ENCODE data around the gene HOXB8.
A peak's percentile ranks its signal among the peaks of the same experiment; 100 is the strongest.

Gene HOXB8

DNA sequence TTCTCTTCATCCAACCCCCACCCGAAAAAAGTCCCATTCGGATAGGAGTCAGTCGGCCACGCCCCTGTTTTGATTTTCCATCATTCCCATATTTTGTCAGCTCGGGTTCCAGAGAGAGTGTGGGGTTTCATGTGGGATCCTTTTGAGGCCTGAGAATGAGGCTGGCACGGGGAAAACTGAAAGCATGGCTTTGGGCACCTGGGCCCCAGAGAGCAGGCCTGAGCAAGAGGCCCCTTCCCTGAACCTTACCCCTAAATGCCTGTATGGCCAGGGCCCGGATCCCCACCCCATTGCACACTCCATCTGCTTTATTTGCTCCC, 32.4 kb downstream of the HOXB8 start:
- no peak for DNase-seq

GRCh38 chr17:48579760-48580554, 35.1 kb downstream of the HOXB8 start:
- DNase-seq: no peak

DNA sequence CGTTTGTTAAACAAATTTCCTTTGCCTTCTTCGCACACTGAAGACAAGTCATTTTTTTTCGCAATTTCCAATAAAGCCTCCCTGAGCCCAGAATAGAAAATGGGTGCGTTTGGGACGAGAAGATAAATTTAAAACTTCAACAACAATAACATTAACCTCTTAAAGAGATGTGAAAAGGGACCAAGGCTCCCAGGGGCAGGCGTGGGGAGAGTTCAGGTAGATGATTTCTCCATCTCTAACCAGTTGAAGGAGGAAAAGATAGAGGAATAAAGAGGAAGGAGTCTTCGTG, 35.7 kb downstream of the HOXB8 start:
- no peak for DNase-seq

GRCh38 chr17:48578616-48579470, 36.2 kb downstream of the HOXB8 start:
- DNase-seq: no peak

DNA sequence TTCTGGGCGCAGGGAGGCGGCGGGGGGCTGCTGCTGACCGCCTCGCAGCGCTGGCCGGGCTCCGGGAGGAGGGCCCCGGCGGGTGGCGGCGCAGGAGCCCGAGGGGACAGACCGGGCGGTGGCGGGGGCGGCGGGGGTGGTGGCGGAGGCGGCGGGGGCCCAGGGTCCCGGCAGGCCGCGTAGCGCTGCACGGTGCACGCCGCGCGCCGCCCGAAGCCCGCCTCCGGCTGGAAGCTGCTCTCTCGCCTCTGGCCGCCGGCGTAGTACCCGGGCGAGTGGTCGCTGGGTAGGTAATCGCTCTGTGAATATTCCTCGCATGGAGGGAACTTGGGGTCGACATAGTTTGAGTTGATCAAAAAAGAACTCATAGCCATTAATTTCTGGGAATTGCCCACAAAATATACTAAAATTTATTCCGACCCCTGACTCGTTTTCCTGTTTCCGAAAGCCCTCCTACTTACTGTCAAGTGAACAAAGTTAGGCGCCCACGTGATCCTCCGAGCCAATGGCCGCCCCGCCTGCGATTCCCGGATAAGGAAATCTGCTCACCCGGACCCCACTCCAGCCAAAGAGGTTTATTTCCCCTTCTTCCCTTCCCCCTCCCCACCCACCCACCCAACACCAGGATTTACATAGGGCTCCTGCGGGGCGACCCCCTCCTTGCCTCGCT, 37.0 kb downstream of the HOXB8 start, which contains the start of gene HOXB4:
Gene HOXB4, minus strand, starts transcription at position 405 of the 670 bp plus-strand sequence. Its CDS starts 31 bp downstream, at position 374.
- DNase-seq: no peak

GRCh38 chr17:48577330-48577945, 37.7 kb downstream of the HOXB8 start:
- DNase-seq: no peak

DNA sequence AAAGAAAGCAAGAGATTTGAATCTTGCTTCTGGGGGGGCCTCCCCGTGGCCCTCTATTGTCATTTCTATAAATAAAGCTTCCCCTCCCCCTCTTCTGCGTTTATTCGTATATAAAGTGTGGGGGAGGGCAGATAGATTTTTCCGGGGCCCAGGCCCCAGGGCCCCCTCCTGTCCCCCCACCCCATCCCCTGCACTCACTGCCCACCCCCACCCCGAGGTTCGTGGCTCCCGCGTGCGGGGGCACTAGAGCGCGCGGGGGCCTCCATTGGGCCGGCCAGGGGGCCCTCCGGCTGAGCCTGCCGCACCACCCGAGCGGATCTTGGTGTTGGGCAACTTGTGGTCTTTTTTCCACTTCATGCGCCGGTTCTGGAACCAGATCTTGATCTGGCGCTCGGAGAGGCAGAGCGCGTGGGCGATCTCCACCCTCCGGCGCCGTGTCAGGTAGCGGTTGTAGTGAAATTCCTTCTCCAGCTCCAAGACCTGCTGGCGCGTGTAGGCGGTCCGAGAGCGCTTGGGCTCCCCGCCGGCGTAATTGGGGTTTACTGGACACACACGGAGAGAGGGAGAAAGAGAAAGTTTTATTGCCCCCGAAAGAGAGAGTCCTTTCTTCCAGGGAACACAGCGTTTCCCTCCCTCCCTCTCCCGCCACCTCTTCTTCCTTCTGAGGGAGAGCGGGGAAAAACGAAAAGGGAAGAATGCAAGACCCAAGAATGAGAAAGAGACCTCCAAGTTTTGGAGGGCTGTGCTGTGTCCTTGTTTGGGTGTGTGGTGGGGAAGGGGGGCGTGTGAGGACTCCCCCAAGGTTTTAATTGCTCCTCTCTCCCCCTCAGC, 38.4 kb downstream of the HOXB8 start:
- DNase-seq: no peak

- no peak for DNase-seq
Measured at GRCh38 chr17:48575673-48576478, 39.2 kb downstream of the HOXB8 start.

DNA sequence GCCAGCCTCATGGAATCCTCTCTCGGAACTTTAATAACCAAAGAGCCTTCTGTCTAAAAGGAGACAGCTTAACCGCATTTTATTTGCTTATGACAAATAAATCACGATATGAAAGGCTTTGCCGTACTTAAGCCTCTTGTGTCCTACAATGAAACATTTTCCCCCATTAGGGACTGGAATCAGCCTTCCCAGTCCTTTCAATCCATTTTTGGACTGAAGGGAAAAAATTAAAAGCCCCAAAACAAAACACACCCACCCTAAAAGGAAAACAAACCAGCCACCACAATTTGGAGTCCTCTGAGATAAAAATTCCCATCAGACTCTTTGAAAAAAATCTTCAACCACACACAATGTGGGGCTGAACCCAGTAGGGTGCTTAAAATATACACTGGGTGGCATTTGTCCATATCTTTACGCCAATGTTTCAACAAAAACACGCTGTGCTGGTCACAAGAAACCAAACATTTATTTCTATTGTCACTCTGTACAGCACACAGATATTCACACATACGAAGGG, 40.0 kb downstream of the HOXB8 start:
- DNase-seq: peak; percentile 63

GRCh38 chr17:48574505-48575065, 40.5 kb downstream of the HOXB8 start:
- no peak for DNase-seq

DNA sequence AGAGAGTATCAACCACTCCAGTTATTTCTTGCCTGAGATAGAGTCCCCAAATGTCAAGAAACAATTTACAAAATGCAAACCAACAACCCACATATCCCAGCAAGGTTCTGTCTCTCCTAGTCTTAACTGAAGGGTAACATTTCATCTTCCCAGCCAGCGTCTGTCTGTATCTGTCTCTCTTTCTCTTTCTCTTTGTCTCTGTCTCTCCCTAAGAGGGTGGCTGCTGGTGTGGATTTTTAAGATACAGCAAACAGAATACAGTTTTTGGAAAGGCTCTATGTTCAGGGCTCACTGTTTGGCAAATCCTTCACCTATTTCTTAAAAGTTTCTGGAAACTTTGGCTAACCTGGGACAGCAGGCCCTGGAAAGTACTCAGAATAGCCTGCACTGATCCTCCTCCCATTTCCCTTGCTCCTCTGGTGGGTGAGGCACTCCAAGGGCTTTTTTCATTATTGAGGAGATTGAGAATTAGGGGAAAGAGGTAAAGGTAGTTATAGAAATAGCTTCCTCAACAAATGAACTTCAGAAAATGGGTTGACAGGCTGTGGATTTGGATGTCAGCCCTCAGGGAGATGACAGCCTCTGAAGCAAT, 43.2 kb downstream of the HOXB8 start:
- DNase-seq: no peak

DNA sequence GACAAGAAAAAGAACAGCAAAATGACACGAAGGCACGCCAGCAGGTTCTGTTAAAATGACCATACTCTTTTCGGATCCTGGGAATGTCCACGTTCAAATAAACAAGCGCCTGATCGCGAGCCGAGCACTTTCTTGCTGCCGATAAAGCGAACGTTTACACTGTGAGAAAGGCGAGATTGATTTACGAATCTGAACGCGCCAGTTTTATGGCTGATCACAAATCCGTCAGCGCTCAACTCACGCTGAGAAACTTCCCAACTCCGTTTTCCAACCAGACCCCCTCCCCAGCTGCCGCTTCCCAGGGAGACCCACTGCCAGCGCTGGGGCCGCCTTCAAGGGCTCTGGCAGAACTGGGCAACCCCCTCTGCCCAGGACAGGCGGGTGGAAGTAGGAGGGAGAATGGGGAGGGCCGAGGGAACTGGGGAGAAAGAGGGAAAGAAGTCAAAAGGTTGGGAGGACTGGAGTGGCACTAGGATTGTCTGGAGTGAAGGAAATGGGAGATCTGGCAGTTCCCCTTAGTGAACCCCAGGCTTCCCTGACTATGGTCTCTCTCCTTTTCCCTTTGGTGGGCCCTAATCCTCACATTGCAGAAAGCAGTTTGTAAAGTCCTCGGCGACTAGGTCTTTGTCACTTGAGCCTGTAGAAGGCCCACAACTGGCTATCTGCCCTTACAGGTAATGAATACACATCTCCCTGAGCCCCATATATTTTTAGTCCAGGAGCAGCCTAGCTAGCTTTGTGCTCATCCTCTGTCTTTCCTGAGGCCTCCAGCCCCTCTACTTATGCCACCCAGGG, 43.9 kb downstream of the HOXB8 start:
- no peak for DNase-seq

DNA sequence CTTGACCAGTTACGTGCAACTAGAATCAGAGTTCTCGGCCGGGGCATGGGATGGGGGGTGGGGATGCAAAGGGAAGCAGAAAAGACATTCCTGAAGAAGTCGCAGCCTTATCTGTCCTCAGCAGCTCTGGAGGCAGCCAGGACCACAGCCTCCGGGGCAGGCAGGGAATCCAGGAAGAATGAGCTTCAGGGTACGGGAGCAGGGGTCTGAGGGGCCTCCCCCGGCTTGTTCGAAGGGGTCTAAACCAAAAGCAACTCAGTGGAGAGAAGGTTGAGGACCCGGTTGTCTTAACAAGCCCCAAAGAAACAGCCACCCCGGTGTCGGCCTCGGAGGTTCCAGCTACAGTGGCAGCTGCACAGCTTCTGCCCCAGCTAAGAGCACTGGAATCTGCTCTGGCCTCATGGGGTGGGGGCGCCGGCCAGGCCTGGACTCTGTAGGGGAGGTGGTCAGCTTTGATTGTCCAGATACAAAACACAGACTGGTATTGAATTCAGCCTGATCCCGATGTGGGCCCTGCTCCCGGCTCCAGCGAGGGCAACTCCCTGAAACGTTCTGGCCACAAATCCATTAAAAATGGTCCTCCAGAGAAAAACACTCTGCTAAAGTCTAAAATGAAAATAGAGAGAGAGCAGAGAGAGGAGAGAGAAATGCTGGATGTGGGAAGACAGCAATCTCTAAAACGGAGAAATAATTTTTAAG, 44.6 kb downstream of the HOXB8 start:
- no peak for DNase-seq

- DNase-seq: no peak
Measured at GRCh38 chr17:48569674-48570324, 45.3 kb downstream of the HOXB8 start.

DNA sequence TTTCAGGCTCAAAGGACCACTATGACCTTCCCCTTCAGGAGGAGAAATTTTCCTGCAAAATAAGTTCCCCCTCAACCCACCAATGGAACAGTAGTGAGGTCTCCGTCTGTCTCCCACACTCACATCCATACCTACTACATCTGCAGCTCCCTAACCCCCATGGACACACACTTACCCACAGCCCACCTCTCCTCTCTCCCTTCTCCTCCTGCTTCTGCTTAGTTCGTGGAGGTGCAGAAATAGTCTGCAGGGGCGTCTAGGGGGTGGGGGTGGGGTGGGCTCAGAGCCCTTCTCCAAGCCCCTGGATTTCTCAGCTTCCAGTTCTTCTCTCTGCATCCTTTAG, 45.9 kb downstream of the HOXB8 start:
- no peak for DNase-seq

GRCh38 chr17:48568499-48569239, 46.4 kb downstream of the HOXB8 start:
- no peak for DNase-seq

DNA sequence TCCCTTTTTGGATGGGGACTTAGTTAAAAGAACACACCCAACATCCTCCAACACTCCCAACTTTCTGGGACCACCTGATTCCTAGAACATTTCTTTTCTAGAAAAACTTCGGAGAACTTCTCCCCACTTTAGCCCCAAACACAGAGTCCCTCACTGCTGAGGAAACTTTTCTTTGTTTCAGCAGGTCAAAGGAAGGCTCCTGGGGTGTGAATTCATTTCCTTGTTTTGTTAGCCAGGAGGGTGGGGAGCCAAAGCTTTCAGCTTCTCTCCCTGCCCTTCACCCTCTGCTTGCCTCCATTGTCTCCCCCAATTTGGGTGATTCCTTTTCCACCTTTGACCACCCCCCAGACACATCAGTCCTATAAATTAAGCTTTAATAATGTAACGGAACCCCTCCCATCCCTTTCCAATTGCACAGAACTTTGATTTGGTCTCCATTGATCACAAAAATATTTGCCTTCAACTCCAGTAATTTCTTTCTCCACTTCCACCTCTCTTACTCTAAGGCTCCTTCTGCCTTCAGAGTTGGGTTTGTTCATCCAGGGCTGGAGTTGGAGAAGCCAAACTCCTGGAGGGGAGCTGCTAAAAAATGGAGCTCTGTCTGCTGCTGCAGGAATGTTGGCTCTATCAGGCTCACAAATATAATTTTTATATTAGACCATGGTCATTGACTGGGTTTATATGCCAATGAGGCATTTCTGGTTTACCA, 47.3 kb downstream of the HOXB8 start:
- DNase-seq: no peak

All from DMS79 (cell line).